Right lung (tissue), 5 donors: Measurements from ENCODE around the gene GRAMD1B. TPM values are rescaled to one million over a fixed set of nuclear protein-coding genes. Genes with fewer than 3 reads are reported as not detected.
"Not testable (repeated sequence)": the region's sequence is repeated elsewhere in the genome, so short reads cannot be mapped to it uniquely, and the experiment has no call there.

Source experiments
- DNase-seq, 2 donors: peaks; one replicate each; pipeline ENCODE4 v3.0.0-alpha.2; 2013
- polyA plus RNA-seq, 5 donors: library from polyadenylated mRNA; unstranded; fragments of 120-200 nt; gene quantifications; one replicate each; pipeline versions ENCODE4 v1.2.1 to v1.2.3, GENCODE V29; 2013; ENCODE audit warnings: inconsistent platforms in 1 of 5, low replicate concordance in 1 of 5; ENCODE audit not compliant: insufficient read length in 5 of 5, insufficient read depth in 1 of 5

Gene GRAMD1B
- polyA plus RNA-seq, 5 donors: 3.8 to 4.5 (median 4.2) TPM

DNA sequence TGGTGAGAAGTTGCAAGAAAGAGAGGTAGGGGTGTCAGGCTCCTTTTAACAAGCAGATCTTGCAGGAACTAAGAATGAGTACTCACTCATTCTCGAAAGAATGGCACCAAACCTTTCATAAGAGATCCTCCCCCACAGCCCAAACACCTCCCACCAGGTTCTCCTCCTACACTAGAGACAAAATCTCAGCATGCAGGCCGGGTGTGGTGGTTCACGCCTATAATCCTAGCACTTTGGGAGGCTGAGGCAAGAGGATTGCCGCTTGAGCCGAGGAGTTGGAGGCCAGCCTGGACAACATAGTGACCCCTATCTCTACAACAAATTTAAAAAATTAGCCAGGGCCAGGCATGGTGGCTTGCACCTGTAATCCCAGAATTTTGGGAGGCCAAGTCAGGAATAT is 11.1 kb downstream of the GRAMD1B start:
- DNase-seq: no peak

DNA sequence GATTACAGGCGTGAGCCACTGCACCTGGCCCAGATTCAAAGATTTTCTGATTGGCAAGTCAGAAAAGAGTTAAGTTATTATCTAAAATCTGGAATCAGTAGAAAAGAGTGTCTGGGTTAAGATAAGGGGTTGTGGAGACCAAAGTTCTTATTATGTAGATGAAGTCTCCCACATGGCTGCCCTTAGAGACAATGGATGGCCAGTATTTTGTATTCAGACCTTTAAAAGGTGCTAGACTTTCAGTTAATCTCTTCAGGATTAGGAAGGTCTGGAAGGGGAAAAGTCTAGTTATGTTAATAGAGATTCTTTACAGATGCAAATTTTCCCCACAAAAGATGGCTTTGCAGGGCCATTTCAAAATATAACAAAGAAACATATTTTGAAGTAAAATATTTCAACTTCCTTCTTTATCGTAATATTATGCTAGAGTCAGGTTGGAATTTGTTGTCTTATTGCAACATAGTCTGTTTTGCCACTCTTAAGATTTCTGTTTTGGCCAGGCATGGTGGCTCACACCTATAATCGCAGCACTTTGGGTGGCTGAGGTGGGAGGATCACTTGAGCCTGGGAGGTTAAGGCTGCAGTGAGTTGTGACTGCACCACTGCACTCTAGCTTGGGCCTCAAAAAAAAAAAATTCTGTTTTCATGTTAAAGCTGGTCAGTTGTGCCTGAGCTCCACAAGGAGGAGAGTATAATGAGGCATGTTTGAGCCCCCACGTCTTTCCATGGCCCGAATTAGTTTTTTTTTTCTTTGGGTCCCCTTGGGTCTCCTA is 14.0 kb downstream of the GRAMD1B start:
- DNase-seq: no peak

DNA sequence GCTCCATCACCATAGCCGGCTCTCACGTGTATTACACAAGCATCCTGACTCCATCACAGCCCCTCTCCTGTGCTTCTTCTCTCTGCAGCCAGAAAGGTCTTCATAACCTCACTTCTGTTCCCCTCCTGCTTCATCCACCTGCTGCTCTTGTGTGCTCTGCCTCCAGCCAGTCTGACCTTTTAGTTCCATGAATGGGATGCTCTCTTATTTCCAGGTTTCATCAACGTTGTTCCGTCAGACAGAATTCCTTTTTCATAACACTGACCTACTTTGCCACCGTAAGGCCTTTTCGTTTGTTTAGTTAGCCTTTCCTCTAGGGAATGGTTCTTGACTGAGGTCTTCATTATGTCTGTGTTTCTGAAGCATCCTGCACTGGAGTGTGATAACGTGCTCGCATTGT is 18.8 kb downstream of the GRAMD1B start:
- no peak for DNase-seq

DNA sequence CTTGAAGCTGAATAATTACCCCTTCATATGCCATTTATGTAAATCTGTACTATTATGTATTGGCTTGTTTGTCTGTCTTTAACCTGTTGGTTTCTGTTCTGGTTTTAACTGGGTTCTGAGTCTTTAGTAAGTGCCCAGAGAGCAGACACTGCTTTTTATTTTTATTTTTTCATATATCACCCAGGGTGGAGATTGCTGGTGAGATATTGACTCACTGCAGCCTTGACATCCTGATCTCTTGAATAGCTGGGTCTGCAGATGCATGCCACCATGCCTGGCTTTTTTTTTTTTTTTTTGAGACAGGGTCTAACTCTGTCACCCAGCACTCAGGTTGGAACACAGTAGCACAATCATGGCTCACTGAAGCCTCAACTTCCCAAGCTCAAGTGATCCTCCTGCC is 19.4 kb downstream of the GRAMD1B start:
- DNase-seq: no peak

DNA sequence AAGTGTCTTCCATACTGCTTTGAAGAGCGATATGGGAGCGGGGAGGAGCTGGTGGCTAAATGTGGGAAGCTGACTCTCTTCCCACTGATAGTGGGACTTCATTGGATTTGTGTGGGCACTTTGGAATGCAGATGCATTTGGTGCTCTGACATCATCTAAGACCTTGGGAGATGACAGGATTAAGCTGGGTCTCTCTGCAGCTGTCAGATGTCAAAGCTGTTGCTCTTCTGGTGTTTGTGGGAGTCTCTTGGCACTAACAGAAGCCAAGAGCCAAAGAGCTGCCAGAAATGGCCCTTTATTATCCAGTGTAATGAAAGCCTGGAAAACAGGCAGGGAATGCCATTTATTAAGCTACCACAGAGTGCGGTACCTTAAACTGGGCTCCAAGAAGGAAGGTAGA is 20.6 kb downstream of the GRAMD1B start:
- DNase-seq: peak; percentile 19 to 30

DNA sequence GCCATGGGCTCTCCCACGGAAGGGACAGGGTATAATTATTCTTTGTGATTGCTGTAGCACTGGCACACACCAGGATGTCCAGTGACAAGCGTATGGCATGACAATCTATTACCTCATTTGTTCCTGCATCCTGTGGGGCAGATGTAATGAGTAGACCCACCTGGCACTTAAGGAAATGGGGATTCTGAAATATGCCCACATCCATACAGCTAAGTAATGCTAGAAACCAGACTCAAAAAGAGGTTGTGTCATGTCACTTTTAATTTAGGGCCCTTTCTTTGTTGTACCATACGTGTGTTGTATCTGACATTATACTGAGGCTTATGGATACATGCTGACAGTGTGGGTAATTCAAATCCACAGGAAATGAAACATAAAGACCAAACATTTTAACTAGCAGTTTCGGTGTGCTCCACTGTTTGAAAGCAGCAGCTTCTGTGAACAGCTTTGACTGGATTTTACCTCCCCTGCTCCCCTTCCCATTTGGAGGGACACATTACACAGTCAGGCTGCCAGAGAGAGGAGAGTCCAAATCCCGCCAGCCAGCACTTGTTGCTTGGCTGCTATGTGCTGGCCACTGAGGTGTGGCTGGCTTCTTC is 21.2 kb downstream of the GRAMD1B start:
- no peak for DNase-seq

DNA sequence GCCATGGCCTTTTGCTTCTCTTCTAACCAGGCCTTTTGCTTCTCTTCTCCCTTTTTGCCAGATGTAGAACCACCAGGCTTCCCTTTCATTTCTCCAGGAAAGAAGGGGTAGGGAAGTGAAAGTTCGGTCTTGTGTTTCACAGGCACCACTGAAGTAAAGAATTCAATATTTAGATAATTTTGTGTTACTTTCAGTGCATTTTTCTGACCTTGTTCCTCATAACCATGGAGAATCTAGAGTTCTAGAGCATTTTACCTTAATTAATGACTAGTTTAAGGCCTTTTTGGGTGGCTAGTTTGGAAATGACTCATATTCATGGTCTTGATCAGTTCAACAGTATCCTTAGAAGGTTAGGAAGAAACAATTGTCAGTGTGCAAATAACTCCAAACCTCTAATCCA is 22.7 kb downstream of the GRAMD1B start:
- DNase-seq: no peak

DNA sequence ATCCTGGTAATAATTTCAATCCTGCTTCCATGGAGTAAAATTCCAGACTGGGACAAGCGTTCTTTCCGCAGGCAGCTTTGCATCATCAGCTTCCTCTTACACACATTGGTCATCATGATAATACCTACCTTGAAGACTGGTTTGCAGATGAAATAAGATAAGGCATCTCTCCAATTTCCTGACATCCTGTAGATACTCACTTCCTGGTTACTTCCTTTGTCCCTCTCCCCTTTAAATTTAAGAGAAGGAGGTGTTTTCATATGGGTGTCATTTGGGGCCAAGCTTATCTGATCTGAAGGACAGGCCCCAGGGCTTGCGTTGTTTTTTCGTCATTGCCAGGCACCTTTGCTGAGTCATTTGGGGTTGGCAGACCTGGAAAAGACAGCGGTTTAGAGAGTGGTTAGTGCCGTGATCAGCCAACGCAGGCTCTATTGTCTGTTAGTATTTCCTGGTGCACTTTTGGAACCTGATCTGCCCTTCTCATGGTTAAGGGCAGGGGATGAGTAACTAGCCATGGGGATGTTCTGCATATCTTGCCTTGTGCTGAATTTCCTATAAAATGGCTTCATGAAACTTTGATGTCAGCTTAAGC is 24.1 kb downstream of the GRAMD1B start:
- no peak for DNase-seq

DNA sequence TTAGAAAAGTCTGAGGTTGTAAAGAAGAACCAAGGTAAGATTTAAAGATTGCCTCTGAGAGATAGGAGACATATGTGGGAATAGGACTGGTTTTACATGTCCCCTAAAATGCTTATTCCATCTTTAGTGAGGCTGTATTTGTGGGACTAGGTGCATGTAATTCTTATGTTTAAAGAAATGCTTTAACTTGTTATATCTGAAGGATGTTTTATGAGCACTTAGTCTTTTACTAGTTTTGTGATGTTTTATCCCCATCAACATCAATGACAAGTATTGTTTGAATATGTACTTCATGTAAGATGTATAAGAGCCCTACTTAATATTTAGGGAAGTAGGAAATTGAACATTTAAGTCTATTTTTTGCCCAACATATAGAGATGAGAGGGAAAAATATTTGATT is 24.7 kb downstream of the GRAMD1B start:
- no peak for DNase-seq

DNA sequence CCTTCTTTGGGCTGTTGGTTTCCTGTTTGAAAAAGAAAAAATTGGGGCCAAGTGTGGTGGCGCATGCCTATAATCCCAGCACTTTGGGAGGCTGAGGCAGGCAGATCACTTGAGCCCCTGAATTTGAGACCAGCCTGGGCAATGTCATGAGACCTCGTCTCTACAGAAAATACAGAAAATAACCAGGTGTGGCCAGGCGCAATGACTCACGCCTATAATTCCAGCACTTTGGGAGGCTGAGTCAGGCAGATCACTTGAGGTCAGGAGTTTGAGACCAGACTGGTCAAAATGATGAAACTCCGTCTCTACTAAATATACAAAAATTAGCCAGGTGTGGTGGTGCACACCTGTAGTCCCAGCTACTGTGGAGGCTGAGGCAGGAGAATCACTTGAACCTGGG is 26.4 kb downstream of the GRAMD1B start:
- not testable (repeated sequence) for DNase-seq

DNA sequence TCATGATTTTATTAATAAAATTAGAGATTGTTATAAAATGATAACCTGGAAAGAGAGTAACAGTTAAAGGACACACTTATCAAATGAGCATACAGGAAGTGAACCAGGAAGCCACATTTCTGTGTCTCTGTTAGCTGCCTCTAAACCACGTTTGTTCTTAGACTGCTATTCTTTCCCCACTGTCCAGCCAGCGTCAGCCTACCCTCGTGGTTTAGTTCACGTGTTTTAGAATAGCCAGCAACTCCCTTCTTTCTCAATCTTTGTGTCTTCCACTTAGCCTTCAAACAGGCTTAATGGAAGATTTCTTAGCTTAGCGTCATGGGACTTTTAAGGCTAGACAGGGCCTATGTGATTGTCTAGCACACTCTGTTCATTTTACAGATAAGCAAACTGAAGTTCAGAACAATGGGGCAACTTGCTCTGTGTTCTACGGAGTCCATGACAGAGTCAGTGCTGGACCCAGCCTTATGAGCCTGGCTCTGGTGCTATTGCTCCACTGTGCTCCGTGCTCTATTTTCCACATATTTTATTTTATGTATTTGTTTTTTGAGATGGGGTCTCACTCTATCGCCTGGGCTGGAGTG is 27.2 kb downstream of the GRAMD1B start:
- no peak for DNase-seq

DNA sequence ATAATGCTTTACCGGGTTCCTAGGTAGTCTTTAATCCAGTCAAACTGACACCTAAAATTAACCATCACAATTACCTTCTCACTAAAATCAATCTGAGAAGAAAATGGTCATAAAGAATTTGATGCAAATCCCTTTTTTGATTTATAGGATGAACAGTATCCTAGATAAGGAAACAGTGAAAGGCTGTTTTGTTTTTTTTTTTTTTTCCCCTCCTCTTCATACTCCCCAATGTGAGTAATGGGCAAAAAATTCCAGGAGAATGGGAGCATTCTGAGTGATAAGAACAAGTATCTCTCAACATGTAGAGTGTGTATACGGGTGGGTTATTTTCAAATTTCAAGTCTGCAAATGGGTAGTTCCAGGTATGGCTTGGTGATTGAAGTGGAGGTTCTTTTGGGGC is 28.4 kb downstream of the GRAMD1B start:
- no peak for DNase-seq

DNA sequence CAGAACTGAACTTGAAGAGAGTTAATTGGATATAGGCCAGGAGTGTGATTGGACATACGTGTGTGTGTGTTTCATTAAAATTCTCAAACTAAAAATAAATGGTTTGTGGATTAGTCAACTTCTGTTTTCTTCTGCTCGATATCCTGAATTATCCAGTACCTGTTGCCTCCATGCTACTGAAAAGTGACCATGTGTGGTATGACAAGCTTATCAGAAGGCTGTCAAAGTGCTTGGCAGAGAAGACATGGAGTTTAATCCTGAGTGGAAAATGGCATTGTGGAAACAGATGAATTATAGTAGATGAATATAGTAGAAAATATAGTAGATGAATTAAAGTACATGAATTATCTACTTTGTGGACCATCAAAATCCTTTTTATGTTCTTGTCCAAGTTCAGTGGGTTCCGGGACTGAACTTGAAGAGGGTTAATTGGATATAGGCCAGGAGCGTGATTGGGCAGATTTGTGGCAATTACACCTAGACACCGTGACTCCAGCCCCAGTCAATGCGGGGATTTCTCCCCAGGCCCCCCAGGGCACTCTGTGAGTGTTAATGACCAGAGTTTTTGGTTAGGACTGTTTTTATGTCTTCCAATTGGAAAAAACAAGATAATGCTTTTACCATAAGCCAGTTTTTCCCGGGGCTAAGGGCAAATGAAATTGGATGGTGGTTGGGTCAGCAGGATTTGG is 30.1 kb downstream of the GRAMD1B start:
- DNase-seq: no peak

DNA sequence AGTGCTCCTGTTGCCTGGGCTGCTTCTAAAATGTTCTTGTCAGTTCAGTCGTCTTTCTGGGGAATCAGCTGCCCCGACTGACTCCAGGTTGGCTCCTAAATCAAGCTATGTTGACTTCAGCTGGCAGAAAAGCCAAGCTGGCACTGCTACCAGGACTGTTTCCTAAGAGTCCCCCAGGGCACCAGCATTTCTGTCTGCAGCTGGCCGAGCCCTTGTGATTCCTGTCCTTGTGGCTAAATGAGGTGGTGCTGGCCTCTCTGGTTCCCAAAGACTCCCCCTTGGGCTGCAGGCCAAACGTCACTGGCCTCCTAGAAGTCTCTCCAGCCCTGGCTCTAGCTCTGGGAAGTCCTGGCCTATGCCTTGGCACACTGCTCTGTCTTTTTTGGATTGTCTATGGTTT is 31.1 kb downstream of the GRAMD1B start:
- no peak for DNase-seq

DNA sequence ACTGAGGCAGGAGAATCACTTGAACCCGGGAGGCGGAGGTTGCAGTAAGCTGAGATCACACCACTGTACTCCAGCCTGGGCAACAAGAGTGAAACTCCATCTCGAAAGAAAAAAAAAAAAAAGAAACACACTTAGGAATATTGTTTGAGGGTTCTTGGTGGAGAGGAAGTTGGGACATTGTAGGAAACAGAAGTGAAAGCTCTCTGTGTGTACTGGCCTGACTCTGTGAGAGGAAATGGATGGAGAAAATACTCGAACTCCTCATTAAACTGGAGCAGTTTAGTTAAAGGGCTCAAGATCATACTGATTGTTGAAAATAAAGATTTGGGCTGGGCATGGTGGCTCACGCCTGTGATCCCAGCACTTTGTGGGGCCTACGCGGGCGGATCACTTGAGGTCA is 35.6 kb downstream of the GRAMD1B start:
- not testable (repeated sequence) for DNase-seq

DNA sequence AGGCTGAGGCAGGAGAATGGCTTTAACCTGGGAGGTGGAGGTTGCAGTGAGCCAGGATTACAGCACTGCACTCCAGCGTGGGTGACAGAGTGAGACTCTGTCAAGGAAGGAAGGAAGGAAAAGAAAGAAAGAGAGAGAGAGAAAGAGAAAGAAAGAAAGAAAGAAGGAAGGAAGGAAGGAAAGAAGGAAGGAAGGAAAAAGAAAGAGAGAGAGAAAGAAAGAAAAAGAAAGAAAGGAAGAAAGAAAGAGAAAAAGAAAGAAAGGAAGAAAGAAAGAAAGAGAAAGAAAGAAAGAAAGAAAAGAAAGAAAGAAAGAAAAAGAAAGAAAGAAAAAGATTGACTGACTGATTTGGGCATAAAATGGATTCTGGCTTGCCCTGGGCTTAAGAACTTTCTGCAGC is 36.1 kb downstream of the GRAMD1B start:
- DNase-seq: not testable (repeated sequence)

DNA sequence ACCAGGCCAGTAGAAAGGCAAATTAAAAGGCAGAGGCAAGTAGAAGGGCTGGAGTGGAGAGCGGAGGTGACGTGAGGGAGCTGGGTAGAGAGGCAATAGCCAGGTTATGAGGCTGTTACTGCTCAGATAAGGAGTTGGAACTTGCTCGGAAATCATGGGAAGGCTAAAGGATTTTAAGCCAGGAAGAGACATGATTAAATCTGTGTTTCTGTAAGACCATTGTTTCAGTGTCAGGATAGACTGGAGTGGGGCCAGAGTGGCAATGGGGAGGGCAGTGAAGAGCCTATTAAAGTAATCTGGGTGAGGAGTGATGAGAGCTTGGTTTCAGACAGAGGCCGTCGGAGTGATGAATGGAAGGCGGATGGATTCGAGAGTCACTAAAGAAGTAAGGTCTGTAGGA is 39.0 kb downstream of the GRAMD1B start:
- DNase-seq: no peak

DNA sequence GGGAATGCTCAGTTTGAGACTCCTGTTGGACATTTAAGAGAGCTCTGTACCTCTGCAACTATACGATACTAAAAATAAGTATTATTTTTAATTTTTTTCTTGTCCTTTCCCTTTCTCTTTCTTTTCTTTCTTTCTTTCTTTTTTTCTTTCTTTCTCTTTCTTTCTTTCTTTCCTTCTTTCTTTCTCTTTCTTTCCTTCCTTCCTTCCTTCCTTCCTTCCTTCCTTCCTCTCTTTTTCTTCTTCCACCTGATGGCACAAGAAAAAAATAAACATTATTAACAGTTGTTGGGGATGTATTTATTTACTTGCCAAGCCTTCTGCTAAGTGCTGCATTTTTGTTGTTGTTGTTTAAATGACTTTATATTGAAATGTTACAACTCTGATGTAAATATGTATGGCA is 39.5 kb downstream of the GRAMD1B start:
- no peak for DNase-seq

DNA sequence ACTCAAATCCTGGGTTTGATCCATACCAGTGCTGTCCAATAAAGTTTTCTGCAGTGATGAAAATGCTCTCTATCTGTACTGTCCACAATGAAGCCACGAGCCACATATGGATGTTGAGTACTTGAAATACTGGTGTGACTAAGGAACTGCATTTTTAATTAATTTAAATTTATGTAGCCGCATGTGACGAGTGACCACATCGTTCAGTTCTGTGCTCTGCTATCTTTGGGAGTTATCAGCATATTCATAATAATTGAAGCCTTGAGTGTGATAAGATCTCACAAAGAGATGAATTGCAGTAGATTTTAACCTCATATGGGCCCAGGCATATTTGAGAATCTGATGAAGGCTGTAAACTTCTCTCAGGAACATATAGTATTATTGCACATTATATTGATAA is 40.8 kb downstream of the GRAMD1B start:
- no peak for DNase-seq

DNA sequence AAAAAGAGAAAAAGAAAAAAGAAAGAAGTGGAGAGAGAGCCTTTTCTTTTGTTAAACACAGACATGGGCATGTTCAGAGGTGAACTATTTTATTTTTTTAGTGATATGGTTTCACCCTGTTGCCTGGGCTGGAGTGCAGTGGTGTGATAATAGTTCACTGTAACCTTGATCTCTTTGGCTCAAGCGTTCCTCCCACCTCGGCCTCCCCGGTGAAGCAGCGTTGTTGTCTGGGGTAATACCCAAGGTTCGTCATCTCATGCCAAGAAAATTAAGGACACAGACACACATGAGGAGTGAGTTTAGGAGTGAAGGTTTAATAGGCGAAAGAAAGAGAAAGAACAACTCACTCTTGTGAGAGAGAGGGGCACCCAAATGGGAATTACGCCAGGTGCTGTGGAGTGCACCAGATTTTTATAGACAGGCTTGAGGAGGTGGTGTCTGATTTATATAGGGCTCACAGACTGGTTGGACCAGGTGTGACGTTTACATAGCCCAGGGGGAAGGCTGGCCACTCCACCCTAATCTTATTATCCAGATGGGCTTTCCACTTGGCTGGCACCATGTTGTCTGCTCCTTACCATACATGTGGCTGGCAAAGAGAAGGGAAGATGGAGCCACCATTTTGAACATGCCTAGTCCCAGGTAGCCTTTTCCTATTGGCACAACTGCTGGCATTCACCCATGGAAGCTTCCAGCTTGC is 42.3 kb downstream of the GRAMD1B start:
- DNase-seq: no peak

DNA sequence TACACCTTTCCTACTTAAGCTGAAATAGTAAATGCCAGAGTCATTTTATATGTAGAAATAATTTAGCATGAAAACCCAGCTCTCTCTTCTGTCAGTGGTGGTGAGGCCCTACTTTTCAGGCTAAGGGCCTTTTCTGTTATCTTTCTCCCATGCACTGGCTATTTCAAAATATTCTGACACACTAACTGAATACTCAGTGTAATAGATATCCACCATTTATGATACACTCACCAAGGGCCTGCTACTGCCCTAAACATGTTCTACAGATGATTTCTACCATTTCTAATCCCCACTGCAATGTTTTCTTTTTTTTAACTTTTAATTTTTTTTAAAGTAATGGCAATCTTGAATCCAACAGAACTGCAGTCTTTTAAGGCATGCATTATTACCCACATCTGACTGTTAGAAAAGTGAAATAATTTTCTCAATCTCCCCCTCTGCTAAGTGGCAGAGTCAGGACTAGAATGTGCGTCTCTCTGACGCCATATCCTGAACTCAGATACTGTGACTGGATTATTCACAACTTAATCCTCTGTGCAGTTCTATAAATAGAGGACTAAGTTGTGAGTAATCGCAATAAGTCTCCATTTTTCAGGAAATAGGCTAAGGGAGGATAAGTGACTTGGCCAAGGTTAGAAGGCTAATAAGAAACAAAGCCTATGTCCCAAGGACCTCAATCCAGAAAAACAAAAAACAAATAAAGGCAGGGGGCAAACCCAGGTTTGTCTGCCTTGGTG is 44.0 kb downstream of the GRAMD1B start:
- no peak for DNase-seq
